Measurements from ENCODE around the gene TENM4. TPM values are rescaled to one million over a fixed set of nuclear protein-coding genes. Genes with fewer than 3 reads are reported as not detected.

TENM4 gene
- total RNA-seq (27.8 TPM), polyA plus RNA-seq (1.5 TPM)

DNA sequence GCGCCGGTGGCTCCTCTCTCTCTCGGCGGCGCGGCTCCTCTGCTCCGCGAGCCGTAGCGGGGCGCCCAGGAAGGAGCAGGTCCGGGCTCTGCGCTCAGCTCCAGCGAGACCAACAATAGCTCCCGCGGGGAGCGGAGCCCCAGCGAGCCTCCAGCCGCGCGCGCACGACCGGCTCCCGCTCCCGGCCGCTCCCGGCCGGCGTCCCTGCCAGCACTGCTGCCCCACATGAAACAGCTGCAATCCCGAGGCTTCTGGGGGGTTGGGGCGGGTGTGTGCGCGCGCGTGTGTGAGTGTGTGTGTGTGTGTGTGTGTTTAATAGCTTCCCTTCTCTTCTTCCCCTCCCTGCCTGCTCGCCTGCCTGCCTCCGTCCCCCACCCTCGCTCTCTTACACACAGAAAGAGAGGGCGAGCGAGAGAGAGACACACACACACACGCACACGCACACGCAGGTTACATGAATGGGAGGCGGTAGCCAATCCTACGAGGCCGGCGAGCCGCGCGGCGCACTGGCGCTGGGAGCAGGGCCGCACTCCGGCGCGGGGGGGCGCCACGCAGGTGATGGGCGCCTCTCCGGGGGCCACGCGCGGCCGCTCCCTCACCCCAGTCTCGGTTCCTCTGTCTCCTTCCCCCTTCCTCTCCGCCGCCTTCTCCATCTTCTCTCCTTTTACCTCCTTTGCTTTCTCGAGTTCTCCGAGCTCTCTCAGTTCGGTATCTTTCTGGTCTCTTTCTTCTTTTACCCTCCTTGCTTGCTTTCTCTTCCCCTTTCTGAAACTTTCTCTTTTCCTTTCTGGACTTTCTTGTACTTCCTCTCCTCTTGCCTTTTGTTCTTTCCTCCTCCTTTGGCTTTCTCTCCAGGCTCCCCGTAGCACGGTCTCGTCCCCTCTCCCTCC, at the start of gene TENM4:
Gene TENM4, minus strand, starts transcription at position 460 of the 890 bp plus-strand sequence. CDS start 371,086 bp downstream, outside the sequence.
- DNase-seq (ENCODE audit: extremely low spot score) = peak; percentile 76
- WGBS = under 1% methylated on average over 73 of the region's 74 CpGs
- Histone ChIP-seq H3K4me3 (ENCODE audit: low read depth, low read length) (peak within 1 kb of the TSS; percentile 37), H3K4me1 (ENCODE audit: insufficient read depth) (no peaks in the 10 kb centered on the region), H3K27ac (ENCODE audit: low read depth) (no peak within 1 kb of the TSS), H3K36me3 (ENCODE audit: insufficient read depth) (no peaks in the 10 kb centered on the region)

DNA sequence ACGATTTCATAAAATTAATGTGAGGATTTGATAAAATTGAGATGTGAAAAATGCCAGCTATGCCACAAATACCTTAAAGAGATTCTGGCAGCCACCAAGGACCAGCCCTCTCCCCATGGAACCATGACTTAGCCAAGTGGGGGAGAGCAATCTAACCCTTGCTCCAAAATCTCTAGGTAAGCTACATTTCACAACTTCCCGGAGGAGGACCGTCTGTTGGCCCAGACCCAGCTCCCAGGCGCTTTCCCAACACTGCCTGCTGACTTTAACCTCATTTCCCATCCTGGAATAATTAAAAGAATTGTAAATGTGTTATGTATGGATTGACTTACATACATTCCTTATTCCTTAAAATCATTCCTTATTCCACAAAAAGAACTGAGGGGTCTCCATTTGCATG, 47.5 kb upstream of the TENM4 start:
- no peak overlapping the region for H3K4me3 ChIP-seq (ENCODE audit: low read depth, low read length)
- no peak overlapping the region for H3K27ac ChIP-seq (ENCODE audit: low read depth)
- no peaks in the 10 kb centered on the region for H3K36me3 ChIP-seq (ENCODE audit: insufficient read depth)
- WGBS = 82% methylated on average over 4 of the region's 4 CpGs
- H3K4me1 ChIP-seq (ENCODE audit: insufficient read depth) = no peaks in the 10 kb centered on the region
- DNase-seq (ENCODE audit: extremely low spot score) = no peak

DNA sequence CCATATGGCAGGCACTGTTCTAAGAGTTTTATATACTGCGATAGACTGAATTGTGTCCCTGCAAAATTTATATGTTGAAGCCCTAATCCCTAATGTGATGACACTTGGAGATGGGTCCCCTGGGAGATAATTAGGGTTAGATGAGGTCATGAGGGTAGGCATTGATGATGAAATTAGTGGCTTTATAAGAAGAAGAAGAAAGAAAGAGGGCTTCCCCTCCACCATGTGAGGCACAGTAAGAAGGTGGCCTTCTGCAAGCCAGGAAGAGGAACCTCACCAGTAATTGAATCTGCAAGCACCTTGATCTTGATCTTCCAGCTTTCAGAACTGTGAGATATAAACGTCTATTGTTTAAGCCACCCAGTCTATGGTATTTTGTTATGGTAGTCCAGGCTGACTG, 46.6 kb upstream of the TENM4 start:
- WGBS = 78% methylated on average over 2 of the region's 2 CpGs
- H3K4me3 ChIP-seq (ENCODE audit: low read depth, low read length) = no peak overlapping the region
- H3K27ac ChIP-seq (ENCODE audit: low read depth) = no peak overlapping the region
- no peaks in the 10 kb centered on the region for H3K36me3 ChIP-seq (ENCODE audit: insufficient read depth)
- no peaks in the 10 kb centered on the region for H3K4me1 ChIP-seq (ENCODE audit: insufficient read depth)
- DNase-seq (ENCODE audit: extremely low spot score) = no peak

DNA sequence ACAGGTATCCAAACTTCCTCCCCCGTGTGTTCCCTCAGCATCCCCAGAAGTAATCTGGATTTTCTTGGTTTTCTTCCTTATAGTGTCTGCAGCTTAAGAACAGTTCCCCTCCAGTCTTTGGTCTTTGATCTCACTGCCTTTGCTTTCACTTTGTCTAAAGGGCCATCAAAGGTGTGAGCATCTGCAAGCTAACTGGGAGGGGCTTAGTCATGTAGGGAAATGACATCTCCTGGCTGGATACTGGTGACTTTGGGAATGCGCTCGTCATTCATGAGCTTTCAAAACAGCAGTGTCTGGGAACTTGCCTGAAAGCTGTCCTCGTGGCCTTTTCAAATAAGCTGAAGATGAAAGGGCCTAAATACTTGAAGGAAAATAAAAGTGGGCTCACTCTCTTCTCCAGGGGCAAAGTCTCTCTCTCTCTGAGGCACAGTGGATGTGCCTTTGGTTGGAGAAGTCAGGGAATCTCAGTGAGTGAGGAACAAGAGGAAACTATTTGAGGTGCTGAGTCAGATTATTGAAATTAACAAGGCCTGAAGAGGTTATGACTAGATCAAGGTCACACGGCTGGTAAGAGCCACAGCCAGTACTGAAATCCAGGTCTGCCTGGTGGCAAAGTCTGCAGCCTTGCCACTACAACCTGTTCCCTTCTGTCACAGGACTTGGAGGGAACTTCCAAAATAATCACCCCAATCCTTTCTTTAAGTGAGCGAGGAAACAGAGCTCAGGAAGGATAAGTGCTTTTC, 45.6 kb upstream of the TENM4 start:
- H3K27ac ChIP-seq (ENCODE audit: low read depth) = no peak overlapping the region
- no peaks in the 10 kb centered on the region for H3K36me3 ChIP-seq (ENCODE audit: insufficient read depth)
- 81% methylated on average over 6 of the region's 6 CpGs for WGBS
- H3K4me3 ChIP-seq (ENCODE audit: low read depth, low read length) = no peak overlapping the region
- DNase-seq (ENCODE audit: extremely low spot score) = no peak
- H3K4me1 ChIP-seq (ENCODE audit: insufficient read depth) = no peaks in the 10 kb centered on the region

DNA sequence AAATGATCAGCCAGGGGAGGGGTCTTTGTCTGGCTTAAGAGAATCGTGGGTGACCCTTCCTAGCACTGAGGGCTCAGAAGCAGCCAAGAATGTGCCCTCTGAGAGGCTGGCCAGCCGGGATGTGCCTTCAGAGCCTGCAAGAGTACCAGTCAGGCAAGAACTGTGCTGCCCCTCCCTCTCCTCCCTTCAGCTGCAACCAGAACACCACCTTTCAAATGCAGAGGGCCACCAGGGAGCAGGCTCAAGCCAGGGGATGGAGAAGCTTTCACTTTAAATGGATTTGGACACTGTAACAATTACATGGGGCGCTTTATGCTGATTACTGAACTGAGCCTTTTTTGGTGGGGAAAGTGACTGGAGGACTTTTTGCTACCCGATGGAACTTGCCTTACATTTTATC, 44.9 kb upstream of the TENM4 start:
- Histone ChIP-seq H3K27ac (ENCODE audit: low read depth) (no peak overlapping the region), H3K4me3 (ENCODE audit: low read depth, low read length) (no peak overlapping the region), H3K4me1 (ENCODE audit: insufficient read depth) (no peaks in the 10 kb centered on the region), H3K36me3 (ENCODE audit: insufficient read depth) (no peaks in the 10 kb centered on the region)
- 46% methylated on average over 4 of the region's 4 CpGs for WGBS
- DNase-seq (ENCODE audit: extremely low spot score) = no peak

DNA sequence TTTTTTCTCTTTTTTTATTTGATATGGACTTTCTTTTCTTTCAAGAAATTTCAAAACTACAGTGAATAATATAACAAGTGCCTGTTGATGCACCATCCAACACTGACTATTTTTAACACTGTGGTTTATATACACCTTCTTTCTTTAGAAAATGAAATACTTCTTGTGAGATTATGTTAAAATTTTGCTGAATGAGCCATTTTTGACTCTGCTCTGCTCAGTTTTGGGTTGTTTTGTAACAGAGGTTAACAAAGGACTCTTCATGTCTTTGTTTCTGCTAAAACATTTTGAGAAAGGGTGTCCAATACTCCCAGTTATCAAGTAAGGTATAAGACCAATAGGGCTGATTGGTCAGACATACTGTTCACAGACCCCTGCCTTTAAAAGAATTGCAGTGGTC, 44.0 kb upstream of the TENM4 start:
- Histone ChIP-seq H3K36me3 (ENCODE audit: insufficient read depth) (no peaks in the 10 kb centered on the region), H3K27ac (ENCODE audit: low read depth) (no peak overlapping the region), H3K4me1 (ENCODE audit: insufficient read depth) (no peaks in the 10 kb centered on the region), H3K4me3 (ENCODE audit: low read depth, low read length) (no peak overlapping the region)
- DNase-seq (ENCODE audit: extremely low spot score) = no peak

DNA sequence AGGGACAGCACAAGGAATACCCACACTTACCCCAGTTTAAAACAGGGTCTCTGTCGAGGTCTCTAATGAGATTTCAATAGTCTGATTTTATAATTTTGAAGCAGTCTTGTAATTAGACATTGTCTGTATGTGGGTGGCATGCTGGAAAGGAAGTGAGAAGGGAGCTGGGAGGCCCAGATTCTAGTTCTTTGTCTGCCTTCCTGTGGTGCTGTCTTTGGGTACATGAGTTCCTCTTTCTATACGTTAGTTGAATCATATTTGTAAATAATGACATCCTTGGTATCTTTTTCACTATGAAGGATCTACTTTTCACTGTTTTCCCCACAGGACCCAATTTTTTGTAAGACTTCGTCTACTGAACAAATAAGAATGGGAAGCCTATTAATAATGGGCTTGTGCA, 42.0 kb upstream of the TENM4 start:
- DNase-seq (ENCODE audit: extremely low spot score) = no peak
- Histone ChIP-seq H3K27ac (ENCODE audit: low read depth) (no peak overlapping the region), H3K4me1 (ENCODE audit: insufficient read depth) (no peaks in the 10 kb centered on the region), H3K36me3 (ENCODE audit: insufficient read depth) (no peaks in the 10 kb centered on the region), H3K4me3 (ENCODE audit: low read depth, low read length) (no peak overlapping the region)
- WGBS = 70% methylated on average over 3 of the region's 3 CpGs

DNA sequence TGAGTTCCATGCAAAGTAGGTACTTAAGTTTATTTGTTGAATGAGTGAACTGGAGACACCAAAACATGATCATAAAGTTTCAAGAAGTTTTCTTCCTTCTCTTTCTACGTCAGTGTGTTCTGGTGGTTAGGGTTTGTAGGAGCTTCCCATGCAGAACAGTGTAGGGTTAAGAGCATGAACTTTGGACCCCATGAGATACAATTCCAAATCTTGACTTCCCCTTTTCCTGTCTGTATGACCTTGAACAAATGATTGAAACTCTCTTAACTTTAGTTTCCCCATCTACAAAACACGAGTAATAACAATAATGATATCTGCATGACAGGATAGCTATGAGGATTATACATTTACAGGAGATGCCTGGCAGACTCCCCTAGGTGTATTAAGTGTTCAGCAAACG, 41.0 kb upstream of the TENM4 start:
- WGBS = 73% methylated on average over 3 of the region's 3 CpGs
- DNase-seq (ENCODE audit: extremely low spot score) = no peak
- Histone ChIP-seq H3K4me1 (ENCODE audit: insufficient read depth) (no peaks in the 10 kb centered on the region), H3K4me3 (ENCODE audit: low read depth, low read length) (no peak overlapping the region), H3K27ac (ENCODE audit: low read depth) (no peak overlapping the region), H3K36me3 (ENCODE audit: insufficient read depth) (no peaks in the 10 kb centered on the region)

DNA sequence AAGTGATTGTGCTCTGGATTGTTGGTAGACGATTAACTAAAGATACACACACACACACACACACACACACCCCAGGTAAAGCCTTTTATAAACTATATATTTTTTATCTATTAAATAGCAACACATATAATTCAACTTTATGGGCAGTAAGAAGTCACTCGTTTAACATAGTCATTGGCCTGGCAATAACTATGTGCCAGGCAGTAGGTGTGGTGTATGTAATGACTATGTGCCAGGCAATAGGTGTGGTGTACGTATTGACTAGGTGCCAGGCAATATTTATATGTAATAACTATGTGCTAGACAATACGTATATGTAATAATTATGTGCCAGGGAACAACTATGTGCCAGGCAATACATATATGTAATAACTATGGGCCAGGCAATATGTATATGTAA, 40.0 kb upstream of the TENM4 start:
- WGBS = 87% methylated on average over 4 of the region's 4 CpGs
- no peaks in the 10 kb centered on the region for H3K36me3 ChIP-seq (ENCODE audit: insufficient read depth)
- no peak overlapping the region for H3K4me3 ChIP-seq (ENCODE audit: low read depth, low read length)
- DNase-seq (ENCODE audit: extremely low spot score) = no peak
- H3K4me1 ChIP-seq (ENCODE audit: insufficient read depth) = no peaks in the 10 kb centered on the region
- H3K27ac ChIP-seq (ENCODE audit: low read depth) = no peak overlapping the region

DNA sequence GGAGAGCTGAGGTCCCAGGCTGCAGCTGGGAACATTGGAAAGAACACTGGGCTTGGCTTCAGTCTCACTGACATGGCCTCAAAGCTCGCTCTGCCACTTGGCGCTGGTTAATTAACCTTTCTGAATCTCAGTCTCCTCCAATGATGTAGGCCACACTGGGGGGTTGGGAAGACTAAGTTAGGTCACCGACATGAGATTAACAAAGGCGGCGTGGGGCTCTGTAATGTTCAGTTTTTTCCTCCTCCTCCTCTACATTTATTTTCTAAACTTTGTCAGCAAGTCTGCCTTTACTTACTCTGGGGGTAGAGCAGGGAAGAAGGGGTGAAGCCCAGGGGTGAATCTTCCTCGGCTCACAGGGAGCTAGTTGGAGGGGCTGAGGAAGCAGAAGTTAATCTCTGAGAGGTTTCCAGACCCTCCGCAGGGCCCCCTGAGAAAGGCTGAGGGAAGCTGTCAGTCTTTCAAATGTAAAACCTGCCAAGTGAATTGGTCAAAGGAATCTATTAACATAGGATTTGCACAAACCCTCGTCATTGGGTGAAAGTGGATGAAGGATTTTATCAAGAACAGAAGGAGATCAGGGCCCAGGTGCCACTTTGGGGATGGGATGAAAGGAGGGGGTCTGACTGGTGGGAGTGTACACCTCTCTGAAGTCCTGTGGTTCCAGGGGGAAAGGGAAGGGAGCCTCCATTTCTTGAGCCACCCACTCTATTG, 32.1 kb upstream of the TENM4 start:
- Histone ChIP-seq H3K4me1 (ENCODE audit: insufficient read depth) (no peaks in the 10 kb centered on the region), H3K27ac (ENCODE audit: low read depth) (no peak overlapping the region), H3K4me3 (ENCODE audit: low read depth, low read length) (no peak overlapping the region), H3K36me3 (ENCODE audit: insufficient read depth) (no peaks in the 10 kb centered on the region)
- DNase-seq (ENCODE audit: extremely low spot score) = no peak
- 71% methylated on average over 8 of the region's 8 CpGs for WGBS

DNA sequence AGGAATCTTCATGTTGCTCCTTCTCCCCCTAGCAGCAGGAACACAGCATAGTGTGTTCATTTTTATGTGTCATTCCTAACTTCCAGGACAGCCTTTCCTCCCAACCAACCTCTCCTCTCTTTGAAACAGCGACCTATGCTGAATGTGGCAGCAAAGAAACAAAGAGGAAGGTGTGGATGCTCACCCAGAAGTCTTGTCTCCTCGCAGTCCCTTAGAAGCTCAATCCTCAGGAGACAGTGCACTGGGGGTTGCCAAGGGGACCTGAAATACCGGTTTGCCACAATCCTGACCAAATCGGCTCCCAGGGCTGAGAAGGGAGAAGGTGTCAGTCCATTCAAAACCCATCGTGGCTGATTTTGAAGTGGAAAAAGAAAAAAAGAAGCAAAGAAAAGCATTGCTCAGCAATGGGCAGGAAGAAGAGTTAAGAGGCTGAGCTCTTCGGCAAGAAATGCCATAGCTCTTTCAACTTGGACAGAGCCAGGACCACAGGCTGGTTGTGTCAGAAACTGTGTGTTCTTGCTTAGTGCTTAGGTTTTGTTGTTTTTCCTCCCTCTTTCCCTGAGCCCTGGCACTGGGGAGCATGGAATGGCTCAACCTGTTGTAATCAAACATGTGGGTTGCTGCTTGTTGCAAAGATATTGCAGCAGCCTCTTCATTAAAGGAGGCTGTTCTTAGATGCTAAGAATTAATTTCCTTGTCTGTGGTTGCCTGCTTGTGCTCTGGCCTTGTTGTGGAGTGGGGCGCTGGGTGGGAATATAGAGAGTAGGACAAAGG, 30.4 kb upstream of the TENM4 start:
- H3K4me3 ChIP-seq (ENCODE audit: low read depth, low read length) = no peak overlapping the region
- H3K4me1 ChIP-seq (ENCODE audit: insufficient read depth) = no peaks in the 10 kb centered on the region
- WGBS = 51% methylated on average over 7 of the region's 7 CpGs
- no peak for DNase-seq (ENCODE audit: extremely low spot score)
- no peaks in the 10 kb centered on the region for H3K36me3 ChIP-seq (ENCODE audit: insufficient read depth)
- no peak overlapping the region for H3K27ac ChIP-seq (ENCODE audit: low read depth)

DNA sequence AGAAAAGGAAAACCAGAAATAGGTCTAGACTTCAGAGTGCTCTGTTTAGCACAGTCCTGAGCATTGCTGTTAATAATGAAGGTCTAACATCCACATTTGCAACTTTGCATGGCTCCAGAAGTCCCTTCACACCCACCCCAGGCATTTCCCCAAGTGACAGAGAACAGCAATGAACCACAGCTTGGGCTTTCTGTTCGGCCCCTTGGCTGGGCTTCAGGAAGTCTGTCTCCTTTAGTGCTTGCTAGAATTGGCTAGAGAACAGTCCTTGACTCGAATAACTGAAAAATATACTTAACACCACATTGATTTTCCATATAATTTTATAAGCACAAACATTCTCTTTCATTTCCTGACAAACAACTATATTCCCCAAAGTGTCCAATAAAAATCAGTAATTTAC, 29.3 kb upstream of the TENM4 start:
- H3K4me3 ChIP-seq (ENCODE audit: low read depth, low read length) = no peak overlapping the region
- H3K4me1 ChIP-seq (ENCODE audit: insufficient read depth) = no peaks in the 10 kb centered on the region
- WGBS = 58% methylated on average over 2 of the region's 2 CpGs
- no peak for DNase-seq (ENCODE audit: extremely low spot score)
- H3K27ac ChIP-seq (ENCODE audit: low read depth) = no peak overlapping the region
- H3K36me3 ChIP-seq (ENCODE audit: insufficient read depth) = no peaks in the 10 kb centered on the region

DNA sequence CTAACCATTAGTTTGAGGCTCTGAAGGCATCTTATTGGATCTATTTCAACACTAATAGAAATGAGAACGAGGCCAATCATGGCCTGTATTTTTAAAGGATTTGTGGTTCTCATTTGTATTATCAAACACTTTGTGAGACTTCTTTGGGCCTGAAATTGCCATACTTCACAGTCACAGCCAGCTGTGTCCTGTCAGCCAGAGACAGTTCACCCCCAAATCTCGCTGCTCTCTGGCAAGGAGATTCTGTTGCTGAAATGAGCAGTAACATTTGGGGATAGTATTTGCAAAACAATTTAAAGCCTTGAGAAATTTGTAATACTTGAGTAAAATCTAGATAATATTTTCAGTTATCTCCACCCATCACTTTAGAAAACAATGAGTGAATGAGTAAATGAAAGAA, 26.9 kb upstream of the TENM4 start:
- H3K27ac ChIP-seq (ENCODE audit: low read depth) = no peak overlapping the region
- 44% methylated on average over 2 of the region's 2 CpGs for WGBS

More for the DNA sequence above, 26.9 kb upstream of the TENM4 start:
- DNase-seq (ENCODE audit: extremely low spot score) = no peak
- Histone ChIP-seq H3K4me3 (ENCODE audit: low read depth, low read length) (no peak overlapping the region), H3K4me1 (ENCODE audit: insufficient read depth) (no peaks in the 10 kb centered on the region), H3K36me3 (ENCODE audit: insufficient read depth) (no peaks in the 10 kb centered on the region)

All from urinary bladder (tissue), 4 donors.